Measurements from ENCODE around the gene CABP5. TPM values are rescaled to one million over a fixed set of nuclear protein-coding genes. Genes with fewer than 3 reads are reported as not detected.

The CABP5 gene
- total and polyA plus RNA-seq, 2 donors (not counting 1 experiment from before 2014, with no cell fraction given) = not detected

DNA sequence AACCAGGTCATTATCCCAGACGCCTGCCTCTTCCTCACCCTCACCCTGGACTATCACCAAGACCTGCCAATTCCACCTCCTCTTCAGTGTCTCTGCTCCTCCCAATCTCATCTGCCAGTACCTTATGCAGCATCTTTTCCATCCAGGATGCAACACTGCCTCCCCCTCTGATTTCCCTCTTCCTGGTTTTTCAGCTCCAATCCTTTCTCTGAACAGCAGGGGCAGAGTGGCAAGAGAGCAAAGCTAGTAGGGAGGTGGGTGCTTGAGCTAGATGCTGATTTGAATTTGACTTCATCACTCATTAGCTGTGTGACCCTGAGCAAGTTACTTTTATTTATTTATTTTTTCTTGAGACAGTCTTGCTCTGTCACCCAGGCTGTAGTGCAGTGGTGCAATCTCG lies 25.6 kb upstream of the CABP5 start:
- H3K4me1 ChIP-seq (ENCODE audit: control insufficient read depth, extremely low read depth, insufficient read depth, low read length) = no peaks in the 10 kb centered on the region
- TF ChIP-seq, protein P1, sequence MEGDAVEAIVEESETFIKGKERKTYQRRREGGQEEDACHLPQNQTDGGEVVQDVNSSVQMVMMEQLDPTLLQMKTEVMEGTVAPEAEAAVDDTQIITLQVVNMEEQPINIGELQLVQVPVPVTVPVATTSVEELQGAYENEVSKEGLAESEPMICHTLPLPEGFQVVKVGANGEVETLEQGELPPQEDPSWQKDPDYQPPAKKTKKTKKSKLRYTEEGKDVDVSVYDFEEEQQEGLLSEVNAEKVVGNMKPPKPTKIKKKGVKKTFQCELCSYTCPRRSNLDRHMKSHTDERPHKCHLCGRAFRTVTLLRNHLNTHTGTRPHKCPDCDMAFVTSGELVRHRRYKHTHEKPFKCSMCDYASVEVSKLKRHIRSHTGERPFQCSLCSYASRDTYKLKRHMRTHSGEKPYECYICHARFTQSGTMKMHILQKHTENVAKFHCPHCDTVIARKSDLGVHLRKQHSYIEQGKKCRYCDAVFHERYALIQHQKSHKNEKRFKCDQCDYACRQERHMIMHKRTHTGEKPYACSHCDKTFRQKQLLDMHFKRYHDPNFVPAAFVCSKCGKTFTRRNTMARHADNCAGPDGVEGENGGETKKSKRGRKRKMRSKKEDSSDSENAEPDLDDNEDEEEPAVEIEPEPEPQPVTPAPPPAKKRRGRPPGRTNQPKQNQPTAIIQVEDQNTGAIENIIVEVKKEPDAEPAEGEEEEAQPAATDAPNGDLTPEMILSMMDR (conservative IDR thresholded peaks at IDR 0.05 in 1 of 2, IDR thresholded peaks at IDR 0.05 in 1 of 2; ENCODE audit: low read depth in 1 of 2, low read length in 2 of 2) = no peak
- no peak for TF ChIP-seq EZH2 (IDR thresholded peaks at IDR 0.05; ENCODE audit: low read length, missing control alignments)
- no peak overlapping the region for H3K9ac ChIP-seq (ENCODE audit: insufficient read depth, low read length)
- no peaks in the 10 kb centered on the region for H3K9me3 ChIP-seq (ENCODE audit: control insufficient read depth, insufficient read depth, low read depth, low read length)
- no peaks in the 10 kb centered on the region for H3K79me2 ChIP-seq (ENCODE audit: control insufficient read depth, insufficient read depth, low read length)
- no peak for DNase-seq (ENCODE audit: low read depth in 2 of 2)
- H3K27me3 ChIP-seq (ENCODE audit: control insufficient read depth, insufficient read depth, low read length) = no peaks in the 10 kb centered on the region
- no peak overlapping the region for H3K27ac ChIP-seq (ENCODE audit: insufficient read depth, low read length)
- H4K20me1 ChIP-seq (ENCODE audit: control insufficient read depth, extremely low read depth, insufficient read depth, low read length) = no peaks in the 10 kb centered on the region
- H3K4me2 ChIP-seq (ENCODE audit: extremely low read depth, insufficient read depth, low read length) = no peak overlapping the region
- no peak overlapping the region for H2AFZ ChIP-seq (ENCODE audit: low read length)
- H3K4me3 ChIP-seq (replicated peaks in 1 of 4; ENCODE audit: control extremely low read depth in 1 of 4, insufficient read depth in 1 of 4, low read depth in 3 of 4, low read length in 4 of 4) = no peak overlapping the region
- H3K36me3 ChIP-seq (ENCODE audit: control insufficient read depth, insufficient read depth, low read length) = no peaks in the 10 kb centered on the region

DNA sequence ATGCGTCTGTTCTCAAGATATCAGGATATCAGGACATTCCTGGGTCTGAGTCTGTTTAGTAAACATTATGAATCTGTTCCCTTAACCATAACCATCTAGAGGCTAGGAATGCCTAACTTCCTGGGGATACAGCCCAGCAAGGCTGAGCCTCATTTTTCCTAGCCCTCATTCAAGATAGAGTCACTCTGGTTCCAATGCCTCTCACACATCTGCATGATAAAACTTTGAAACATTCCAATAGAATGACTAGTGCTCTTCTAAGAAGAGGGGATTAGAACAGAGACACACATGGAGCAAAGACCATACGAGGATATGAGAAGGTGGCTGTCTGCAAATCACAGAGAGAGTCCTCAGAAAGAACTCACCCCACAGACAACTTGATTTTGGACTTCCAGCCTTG lies 20.6 kb upstream of the CABP5 start:
- Histone ChIP-seq H3K79me2 (ENCODE audit: control insufficient read depth, insufficient read depth, low read length) (no peaks in the 10 kb centered on the region), H3K9ac (ENCODE audit: insufficient read depth, low read length) (no peak overlapping the region), H3K27me3 (ENCODE audit: control insufficient read depth, insufficient read depth, low read length) (no peaks in the 10 kb centered on the region), H3K9me3 (ENCODE audit: control insufficient read depth, insufficient read depth, low read depth, low read length) (no peaks in the 10 kb centered on the region), H4K20me1 (ENCODE audit: control insufficient read depth, extremely low read depth, insufficient read depth, low read length) (no peaks in the 10 kb centered on the region), H3K36me3 (ENCODE audit: control insufficient read depth, insufficient read depth, low read length) (no peaks in the 10 kb centered on the region), H2AFZ (ENCODE audit: low read length) (no peak overlapping the region), H3K4me1 (ENCODE audit: control insufficient read depth, extremely low read depth, insufficient read depth, low read length) (no peaks in the 10 kb centered on the region), H3K4me2 (ENCODE audit: extremely low read depth, insufficient read depth, low read length) (no peak overlapping the region), H3K4me3 (replicated peaks in 1 of 4; ENCODE audit: control extremely low read depth in 1 of 4, insufficient read depth in 1 of 4, low read depth in 3 of 4, low read length in 4 of 4) (no peak overlapping the region), H3K27ac (ENCODE audit: insufficient read depth, low read length) (no peak overlapping the region)
- no peak for TF ChIP-seq EZH2 (IDR thresholded peaks at IDR 0.05; ENCODE audit: low read length, missing control alignments)
- TF ChIP-seq, protein P1 (conservative IDR thresholded peaks at IDR 0.05 in 1 of 2, IDR thresholded peaks at IDR 0.05 in 1 of 2; ENCODE audit: low read depth in 1 of 2, low read length in 2 of 2) = no peak
- DNase-seq (ENCODE audit: low read depth in 2 of 2) = peak in 1 of 2 donors; percentile 10

DNA sequence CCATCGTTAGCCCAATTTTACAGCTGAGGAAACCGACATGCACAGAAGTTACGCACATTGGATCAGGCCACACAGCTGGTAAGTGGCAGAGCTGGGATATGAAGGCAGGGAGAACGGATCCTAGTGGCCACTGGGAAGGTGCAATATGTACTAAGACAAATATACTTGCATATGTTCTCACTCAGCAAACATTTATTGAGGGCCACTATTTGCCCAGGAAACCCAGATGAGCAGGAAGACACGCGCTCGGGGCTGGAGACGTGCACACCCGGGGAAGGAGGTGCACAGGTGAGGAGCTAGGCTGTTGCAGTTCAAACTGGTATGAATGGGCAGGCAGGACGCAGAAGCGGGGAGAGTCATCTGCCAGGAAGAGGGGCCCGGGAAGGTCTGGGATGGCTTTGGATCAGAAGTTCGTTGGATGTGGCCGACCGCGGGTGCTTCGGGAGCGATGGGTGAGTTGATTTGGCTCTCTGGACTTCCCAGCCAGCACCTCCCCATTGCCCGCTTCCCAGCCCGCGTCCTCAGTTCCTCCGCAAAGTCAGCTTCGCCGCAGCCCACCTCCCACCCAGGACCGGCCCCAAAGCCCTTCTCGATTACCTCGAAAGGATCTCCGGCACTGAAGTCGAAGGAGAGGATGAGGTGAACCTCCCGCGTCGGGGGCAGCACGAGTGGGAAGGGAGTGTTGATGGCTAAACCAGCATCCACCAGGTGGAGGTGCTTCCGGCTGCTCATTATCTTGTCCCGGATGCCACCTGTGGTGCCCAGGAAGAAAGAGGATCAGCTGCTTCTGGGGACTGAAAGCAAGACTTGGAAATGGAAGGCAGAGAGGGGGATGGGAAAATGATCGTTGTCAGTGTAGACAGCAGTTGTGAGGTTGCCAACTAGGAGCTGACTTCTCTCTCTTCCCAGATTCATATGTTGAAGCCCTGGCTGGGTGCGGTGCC lies 17.8 kb upstream of the CABP5 start:
- H3K27me3 ChIP-seq (ENCODE audit: control insufficient read depth, insufficient read depth, low read length) = no peaks in the 10 kb centered on the region
- no peak overlapping the region for H3K4me2 ChIP-seq (ENCODE audit: extremely low read depth, insufficient read depth, low read length)
- no peaks in the 10 kb centered on the region for H3K4me1 ChIP-seq (ENCODE audit: control insufficient read depth, extremely low read depth, insufficient read depth, low read length)
- no peak overlapping the region for H3K4me3 ChIP-seq (replicated peaks in 1 of 4; ENCODE audit: control extremely low read depth in 1 of 4, insufficient read depth in 1 of 4, low read depth in 3 of 4, low read length in 4 of 4)
- no peak overlapping the region for H2AFZ ChIP-seq (ENCODE audit: low read length)
- H3K9ac ChIP-seq (ENCODE audit: insufficient read depth, low read length) = no peak overlapping the region
- no peaks in the 10 kb centered on the region for H3K79me2 ChIP-seq (ENCODE audit: control insufficient read depth, insufficient read depth, low read length)
- TF ChIP-seq EZH2 (IDR thresholded peaks at IDR 0.05; ENCODE audit: low read length, missing control alignments) = no peak
- TF ChIP-seq, protein P1 (conservative IDR thresholded peaks at IDR 0.05 in 1 of 2, IDR thresholded peaks at IDR 0.05 in 1 of 2; ENCODE audit: low read depth in 1 of 2, low read length in 2 of 2) = no peak
- no peaks in the 10 kb centered on the region for H4K20me1 ChIP-seq (ENCODE audit: control insufficient read depth, extremely low read depth, insufficient read depth, low read length)
- H3K27ac ChIP-seq (ENCODE audit: insufficient read depth, low read length) = no peak overlapping the region
- no peaks in the 10 kb centered on the region for H3K9me3 ChIP-seq (ENCODE audit: control insufficient read depth, insufficient read depth, low read depth, low read length)
- DNase-seq (ENCODE audit: low read depth in 2 of 2) = no peak
- no peaks in the 10 kb centered on the region for H3K36me3 ChIP-seq (ENCODE audit: control insufficient read depth, insufficient read depth, low read length)
